ENCODE results near the gene PGAM4.

PGAM4 gene

DNA sequence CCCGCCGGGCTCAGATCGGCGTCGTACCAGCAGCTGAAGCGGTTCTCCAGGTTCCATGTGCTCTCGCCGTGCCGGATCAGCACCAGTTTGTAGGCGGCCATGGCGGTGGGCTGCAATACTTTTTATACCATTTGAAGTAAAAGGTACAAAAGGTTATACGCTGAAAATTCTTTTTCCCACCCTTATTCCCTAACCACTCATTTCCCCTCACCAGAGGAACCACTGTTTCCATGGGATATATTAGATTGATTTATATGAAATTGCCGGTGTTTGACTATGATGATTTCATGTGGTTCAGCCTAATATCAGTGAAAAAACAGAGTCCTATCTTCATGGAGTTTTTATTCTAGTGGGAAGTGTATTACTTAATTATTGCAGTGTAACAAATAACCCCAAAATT, at the start of gene PGAM4:
TSS of gene PGAM4 (minus strand) at position 101 of the 400 bp plus-strand sequence. CDS start at position 101, 0 bp downstream.
- H3K4me3 ChIP-seq (ENCODE audit: low read depth, low read length) = no peak within 1 kb of the TSS
- TF ChIP-seq, protein P1, sequence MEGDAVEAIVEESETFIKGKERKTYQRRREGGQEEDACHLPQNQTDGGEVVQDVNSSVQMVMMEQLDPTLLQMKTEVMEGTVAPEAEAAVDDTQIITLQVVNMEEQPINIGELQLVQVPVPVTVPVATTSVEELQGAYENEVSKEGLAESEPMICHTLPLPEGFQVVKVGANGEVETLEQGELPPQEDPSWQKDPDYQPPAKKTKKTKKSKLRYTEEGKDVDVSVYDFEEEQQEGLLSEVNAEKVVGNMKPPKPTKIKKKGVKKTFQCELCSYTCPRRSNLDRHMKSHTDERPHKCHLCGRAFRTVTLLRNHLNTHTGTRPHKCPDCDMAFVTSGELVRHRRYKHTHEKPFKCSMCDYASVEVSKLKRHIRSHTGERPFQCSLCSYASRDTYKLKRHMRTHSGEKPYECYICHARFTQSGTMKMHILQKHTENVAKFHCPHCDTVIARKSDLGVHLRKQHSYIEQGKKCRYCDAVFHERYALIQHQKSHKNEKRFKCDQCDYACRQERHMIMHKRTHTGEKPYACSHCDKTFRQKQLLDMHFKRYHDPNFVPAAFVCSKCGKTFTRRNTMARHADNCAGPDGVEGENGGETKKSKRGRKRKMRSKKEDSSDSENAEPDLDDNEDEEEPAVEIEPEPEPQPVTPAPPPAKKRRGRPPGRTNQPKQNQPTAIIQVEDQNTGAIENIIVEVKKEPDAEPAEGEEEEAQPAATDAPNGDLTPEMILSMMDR (IDR thresholded peaks at IDR 0.05; ENCODE audit: borderline replicate concordance, insufficient read depth, low read depth, low read length) = no peak

DNA sequence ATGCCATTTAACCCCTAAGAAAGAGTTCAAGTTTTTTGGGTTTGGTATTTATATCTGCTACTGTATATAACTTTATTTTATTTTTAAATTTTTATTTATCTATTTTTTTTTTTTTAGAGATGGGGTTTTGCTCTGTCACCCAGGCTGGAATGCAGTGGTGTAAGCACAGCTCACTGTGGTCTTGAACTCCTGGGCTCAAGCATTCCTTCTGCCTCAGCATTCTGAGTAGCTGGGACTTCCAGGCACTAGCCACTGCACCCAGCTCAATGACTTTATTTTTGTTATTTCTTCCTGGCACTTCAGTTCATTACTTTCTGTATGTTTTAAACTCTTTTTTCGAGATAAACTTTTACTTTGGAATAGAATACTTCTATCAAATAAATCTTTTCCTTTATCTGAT, 42.4 kb upstream of the PGAM4 start:
- TF ChIP-seq, protein P1 (IDR thresholded peaks at IDR 0.05; ENCODE audit: borderline replicate concordance, insufficient read depth, low read depth, low read length) = no peak
- no peak overlapping the region for H3K4me3 ChIP-seq (ENCODE audit: low read depth, low read length)

DNA sequence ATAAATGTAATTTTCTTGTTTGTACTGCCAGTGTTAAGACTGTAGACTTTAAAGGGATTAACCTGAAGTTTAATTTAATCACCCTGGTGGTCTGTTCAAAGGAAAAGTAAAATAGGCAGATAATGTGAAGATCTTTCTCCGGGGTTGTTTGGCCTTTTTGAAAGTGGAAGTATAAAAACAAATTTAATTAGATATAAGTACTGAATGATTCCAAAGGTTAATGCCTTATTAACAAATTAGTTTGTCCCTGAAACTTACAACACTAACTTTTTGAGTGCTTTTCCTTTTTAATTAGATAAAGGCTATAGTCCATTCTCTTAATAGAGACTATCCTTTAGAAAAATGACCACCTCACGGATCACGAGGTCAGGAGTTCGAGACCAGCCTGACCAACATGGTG, 10.4 kb upstream of the PGAM4 start:
- TF ChIP-seq, protein P1 (IDR thresholded peaks at IDR 0.05; ENCODE audit: borderline replicate concordance, insufficient read depth, low read depth, low read length) = no peak

DNA sequence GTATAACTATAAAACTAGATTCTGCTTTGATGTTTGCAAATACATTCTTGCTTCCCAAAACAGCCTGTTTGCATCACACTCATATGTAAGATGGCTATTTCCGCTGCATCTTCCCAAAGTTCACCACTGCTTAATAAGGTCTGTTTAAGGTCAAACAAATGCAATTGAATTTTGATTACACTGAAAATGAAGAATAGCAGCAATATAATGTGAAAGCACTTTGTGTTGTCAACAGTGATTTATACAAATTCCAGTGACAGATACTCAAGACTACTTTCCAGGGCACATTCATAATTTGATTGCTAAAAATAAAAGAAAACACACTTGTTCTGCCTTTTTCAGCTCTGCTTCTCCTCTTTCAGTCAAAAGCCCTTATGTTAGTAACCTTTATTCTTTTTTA, 8.1 kb upstream of the PGAM4 start:
- H3K4me3 ChIP-seq (ENCODE audit: low read depth, low read length) = no peak overlapping the region
- TF ChIP-seq, protein P1 (IDR thresholded peaks at IDR 0.05; ENCODE audit: borderline replicate concordance, insufficient read depth, low read depth, low read length) = no peak

More for the DNA sequence above, 10.4 kb upstream of the PGAM4 start:
- H3K4me3 ChIP-seq (ENCODE audit: low read depth, low read length) = no peak overlapping the region

DNA sequence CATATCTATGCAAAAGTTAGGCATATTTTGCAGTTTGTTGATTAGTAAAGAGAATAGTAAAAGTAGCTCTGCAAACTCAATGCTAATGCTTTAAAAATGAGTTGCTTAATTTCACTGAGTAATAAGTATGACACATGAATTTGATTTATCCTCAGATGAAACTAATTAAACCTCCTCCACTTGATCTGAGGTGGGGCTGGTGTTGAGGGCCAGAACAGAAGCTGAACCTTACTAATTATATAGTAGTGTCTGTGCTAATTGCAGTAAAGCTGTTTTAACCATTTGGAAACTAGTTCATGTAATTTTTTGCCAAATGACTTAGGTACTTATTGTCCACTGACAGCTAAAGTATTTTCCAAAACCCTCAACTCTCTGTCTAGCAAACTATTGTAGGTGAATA, 7.7 kb upstream of the PGAM4 start:
- TF ChIP-seq, protein P1 (IDR thresholded peaks at IDR 0.05; ENCODE audit: borderline replicate concordance, insufficient read depth, low read depth, low read length) = no peak
- no peak overlapping the region for H3K4me3 ChIP-seq (ENCODE audit: low read depth, low read length)

DNA sequence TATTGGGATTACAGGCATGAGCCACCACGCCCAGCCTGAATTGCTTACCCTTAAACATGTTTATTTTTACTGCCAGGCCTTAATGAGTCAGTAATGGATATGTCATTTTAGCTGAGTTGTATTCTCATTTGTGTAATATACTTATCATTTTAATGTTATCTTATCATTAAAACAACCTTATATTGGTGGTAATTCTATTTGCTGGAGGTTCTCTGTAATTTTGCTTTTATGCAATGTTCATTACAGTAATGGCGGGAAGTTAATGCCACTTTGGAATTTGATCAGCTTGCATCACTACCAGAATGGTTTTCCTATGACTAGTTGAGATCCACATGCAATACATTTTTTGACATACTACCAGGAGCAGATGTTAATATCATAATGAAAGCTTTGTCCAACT, 6.3 kb upstream of the PGAM4 start:
- TF ChIP-seq, protein P1 (IDR thresholded peaks at IDR 0.05; ENCODE audit: borderline replicate concordance, insufficient read depth, low read depth, low read length) = no peak
- H3K4me3 ChIP-seq (ENCODE audit: low read depth, low read length) = no peak overlapping the region

DNA sequence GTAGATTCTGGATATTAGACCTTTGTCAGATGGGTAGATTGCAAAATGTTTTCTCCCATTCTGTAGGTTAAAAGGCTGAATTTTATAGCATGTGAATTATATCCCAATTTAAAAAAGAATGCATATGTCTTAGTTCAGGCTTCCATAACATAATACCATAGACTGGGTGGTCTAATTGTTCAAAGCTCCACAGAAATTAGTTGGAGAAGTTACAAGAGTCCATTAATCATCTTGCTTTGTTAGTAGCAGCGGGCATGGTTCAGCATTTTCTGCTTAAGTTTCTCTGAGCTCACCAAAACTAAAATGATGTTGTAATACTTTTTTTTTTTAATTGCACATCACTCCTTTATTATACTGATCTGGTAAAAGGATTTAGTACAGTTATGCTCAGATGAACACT, 1.8 kb downstream of the PGAM4 start:
- H3K4me3 ChIP-seq (ENCODE audit: low read depth, low read length) = no peak overlapping the region
- TF ChIP-seq, protein P1 (IDR thresholded peaks at IDR 0.05; ENCODE audit: borderline replicate concordance, insufficient read depth, low read depth, low read length) = no peak

All from GM12875 (cell line).